Measurements from ENCODE around the gene FNIP1. TPM values are rescaled to one million over a fixed set of nuclear protein-coding genes. Genes with fewer than 3 reads are reported as not detected.

FNIP1 gene
- total and polyA plus RNA-seq, 2 donors: 7.5 to 15.9 TPM

- WGBS: 98% methylated on average over 2 of the region's 2 CpGs
- Histone ChIP-seq H3K27ac (ENCODE audit: low read depth in 1 of 2, low read length in 1 of 2) (no peak overlapping the region), H3K27me3 (ENCODE audit: control insufficient read depth in 2 of 2, insufficient read depth in 1 of 2, low read length in 1 of 2) (no peaks in the 10 kb centered on the region), H3K9me3 (ENCODE audit: control insufficient read depth in 2 of 2, insufficient read depth in 1 of 2, low read length in 1 of 2) (peaks cover 0 to 4% of the 10 kb centered on the region in 2 donors), H3K4me3 (ENCODE audit: low read length in 2 of 2) (no peak overlapping the region), H3K36me3 (ENCODE audit: control insufficient read depth in 2 of 2, insufficient read depth in 2 of 2, low read length in 1 of 2) (peaks cover 15 to 30% of the 10 kb centered on the region in 2 donors), H3K4me1 (ENCODE audit: control insufficient read depth in 2 of 2, insufficient read depth in 2 of 2, low read length in 2 of 2) (no peaks in the 10 kb centered on the region)
- no peak for DNase-seq (ENCODE audit: low read depth in 6 of 9, low spot score in 9 of 9)
Measured at GRCh38 chr5:131654309-131654708, 142.5 kb downstream of the FNIP1 start.

GRCh38 chr5:131649161-131649560 lies 147.7 kb downstream of the FNIP1 start:
- Histone ChIP-seq H3K4me3 (ENCODE audit: low read length in 2 of 2) (no peak overlapping the region), H3K27ac (ENCODE audit: low read depth in 1 of 2, low read length in 1 of 2) (no peak overlapping the region), H3K4me1 (ENCODE audit: control insufficient read depth in 2 of 2, insufficient read depth in 2 of 2, low read length in 2 of 2) (no peaks in the 10 kb centered on the region), H3K36me3 (ENCODE audit: control insufficient read depth in 2 of 2, insufficient read depth in 2 of 2, low read length in 1 of 2) (peaks cover 13 to 32% of the 10 kb centered on the region in 2 donors), H3K9me3 (ENCODE audit: control insufficient read depth in 2 of 2, insufficient read depth in 1 of 2, low read length in 1 of 2) (no peaks in the 10 kb centered on the region), H3K27me3 (ENCODE audit: control insufficient read depth in 2 of 2, insufficient read depth in 1 of 2, low read length in 1 of 2) (no peaks in the 10 kb centered on the region)
- DNase-seq (ENCODE audit: low read depth in 6 of 9, low spot score in 9 of 9): no peak
- WGBS: 98% methylated on average over 3 of the region's 3 CpGs

- DNase-seq (ENCODE audit: low read depth in 6 of 9, low spot score in 9 of 9): no peak
Measured at GRCh38 chr5:131647048-131647769, 149.6 kb downstream of the FNIP1 start.

GRCh38 chr5:131644822-131645221 lies 152.0 kb downstream of the FNIP1 start:
- Histone ChIP-seq H3K36me3 (ENCODE audit: control insufficient read depth in 2 of 2, insufficient read depth in 2 of 2, low read length in 1 of 2) (peaks cover 4 to 11% of the 10 kb centered on the region in 2 donors), H3K27ac (ENCODE audit: low read depth in 1 of 2, low read length in 1 of 2) (no peak overlapping the region), H3K9me3 (ENCODE audit: control insufficient read depth in 2 of 2, insufficient read depth in 1 of 2, low read length in 1 of 2) (no peaks in the 10 kb centered on the region), H3K27me3 (ENCODE audit: control insufficient read depth in 2 of 2, insufficient read depth in 1 of 2, low read length in 1 of 2) (no peaks in the 10 kb centered on the region), H3K4me1 (ENCODE audit: control insufficient read depth in 2 of 2, insufficient read depth in 2 of 2, low read length in 2 of 2) (peaks cover 3 to 9% of the 10 kb centered on the region in 2 donors), H3K4me3 (ENCODE audit: low read length in 2 of 2) (no peak overlapping the region)
- DNase-seq (ENCODE audit: low read depth in 6 of 9, low spot score in 9 of 9): no peak
- WGBS: 98% methylated on average over 7 of the region's 7 CpGs

More at GRCh38 chr5:131647048-131647769, 149.6 kb downstream of the FNIP1 start:
- Histone ChIP-seq H3K27ac (ENCODE audit: low read depth in 1 of 2, low read length in 1 of 2) (no peak overlapping the region), H3K9me3 (ENCODE audit: control insufficient read depth in 2 of 2, insufficient read depth in 1 of 2, low read length in 1 of 2) (no peaks in the 10 kb centered on the region), H3K4me1 (ENCODE audit: control insufficient read depth in 2 of 2, insufficient read depth in 2 of 2, low read length in 2 of 2) (no peaks in the 10 kb centered on the region), H3K36me3 (ENCODE audit: control insufficient read depth in 2 of 2, insufficient read depth in 2 of 2, low read length in 1 of 2) (peaks cover 9 to 22% of the 10 kb centered on the region in 2 donors), H3K27me3 (ENCODE audit: control insufficient read depth in 2 of 2, insufficient read depth in 1 of 2, low read length in 1 of 2) (no peaks in the 10 kb centered on the region), H3K4me3 (ENCODE audit: low read length in 2 of 2) (no peak overlapping the region)
- 83% methylated on average over 10 of the region's 10 CpGs for WGBS

GRCh38 chr5:131644370-131644769 lies 152.4 kb downstream of the FNIP1 start:
- no peaks in the 10 kb centered on the region for H3K9me3 ChIP-seq (ENCODE audit: control insufficient read depth in 2 of 2, insufficient read depth in 1 of 2, low read length in 1 of 2)
- no peaks in the 10 kb centered on the region for H3K27me3 ChIP-seq (ENCODE audit: control insufficient read depth in 2 of 2, insufficient read depth in 1 of 2, low read length in 1 of 2)
- H3K4me1 ChIP-seq (ENCODE audit: control insufficient read depth in 2 of 2, insufficient read depth in 2 of 2, low read length in 2 of 2): peaks cover 6 to 12% of the 10 kb centered on the region in 2 donors
- no peak for DNase-seq (ENCODE audit: low read depth in 6 of 9, low spot score in 9 of 9)
- H3K27ac ChIP-seq (ENCODE audit: low read depth in 1 of 2, low read length in 1 of 2): no peak overlapping the region
- WGBS: 96% methylated on average over 1 of the region's 1 CpG
- peaks cover 4 to 11% of the 10 kb centered on the region in 2 donors for H3K36me3 ChIP-seq (ENCODE audit: control insufficient read depth in 2 of 2, insufficient read depth in 2 of 2, low read length in 1 of 2)
- no peak overlapping the region for H3K4me3 ChIP-seq (ENCODE audit: low read length in 2 of 2)

- Histone ChIP-seq H3K27ac (ENCODE audit: low read depth in 1 of 2, low read length in 1 of 2) (no peak overlapping the region), H3K36me3 (ENCODE audit: control insufficient read depth in 2 of 2, insufficient read depth in 2 of 2, low read length in 1 of 2) (peaks cover 0 to 5% of the 10 kb centered on the region in 2 donors), H3K27me3 (ENCODE audit: control insufficient read depth in 2 of 2, insufficient read depth in 1 of 2, low read length in 1 of 2) (no peaks in the 10 kb centered on the region), H3K4me1 (ENCODE audit: control insufficient read depth in 2 of 2, insufficient read depth in 2 of 2, low read length in 2 of 2) (peaks cover 6 to 12% of the 10 kb centered on the region in 2 donors), H3K4me3 (ENCODE audit: low read length in 2 of 2) (no peak overlapping the region), H3K9me3 (ENCODE audit: control insufficient read depth in 2 of 2, insufficient read depth in 1 of 2, low read length in 1 of 2) (no peaks in the 10 kb centered on the region)
- 99% methylated on average over 1 of the region's 1 CpG for WGBS
- no peak for DNase-seq (ENCODE audit: low read depth in 6 of 9, low spot score in 9 of 9)
Measured at GRCh38 chr5:131641494-131641893, 155.3 kb downstream of the FNIP1 start.

- WGBS: 32% methylated on average over 5 of the region's 5 CpGs
- Histone ChIP-seq H3K36me3 (ENCODE audit: control insufficient read depth in 2 of 2, insufficient read depth in 2 of 2, low read length in 1 of 2) (no peaks in the 10 kb centered on the region), H3K27ac (ENCODE audit: low read depth in 1 of 2, low read length in 1 of 2) (peak overlapping the region; percentile 6 to 72), H3K4me1 (ENCODE audit: control insufficient read depth in 2 of 2, insufficient read depth in 2 of 2, low read length in 2 of 2) (peaks cover 6 to 18% of the 10 kb centered on the region in 2 donors), H3K27me3 (ENCODE audit: control insufficient read depth in 2 of 2, insufficient read depth in 1 of 2, low read length in 1 of 2) (no peaks in the 10 kb centered on the region), H3K9me3 (ENCODE audit: control insufficient read depth in 2 of 2, insufficient read depth in 1 of 2, low read length in 1 of 2) (no peaks in the 10 kb centered on the region), H3K4me3 (ENCODE audit: low read length in 2 of 2) (no peak overlapping the region)
- DNase-seq (ENCODE audit: low read depth in 6 of 9, low spot score in 9 of 9): peak in 1 of 9 donors; percentile 63
Measured at GRCh38 chr5:131640043-131640856, 156.6 kb downstream of the FNIP1 start.

GRCh38 chr5:131639148-131639547 lies 157.7 kb downstream of the FNIP1 start:
- H3K4me3 ChIP-seq (ENCODE audit: low read length in 2 of 2): no peak overlapping the region
- DNase-seq (ENCODE audit: low read depth in 6 of 9, low spot score in 9 of 9): no peak
- no peaks in the 10 kb centered on the region for H3K9me3 ChIP-seq (ENCODE audit: control insufficient read depth in 2 of 2, insufficient read depth in 1 of 2, low read length in 1 of 2)
- no peaks in the 10 kb centered on the region for H3K36me3 ChIP-seq (ENCODE audit: control insufficient read depth in 2 of 2, insufficient read depth in 2 of 2, low read length in 1 of 2)
- H3K27me3 ChIP-seq (ENCODE audit: control insufficient read depth in 2 of 2, insufficient read depth in 1 of 2, low read length in 1 of 2): no peaks in the 10 kb centered on the region
- H3K4me1 ChIP-seq (ENCODE audit: control insufficient read depth in 2 of 2, insufficient read depth in 2 of 2, low read length in 2 of 2): peaks cover 6 to 18% of the 10 kb centered on the region in 2 donors
- no peak overlapping the region for H3K27ac ChIP-seq (ENCODE audit: low read depth in 1 of 2, low read length in 1 of 2)

GRCh38 chr5:131637694-131638093 lies 159.1 kb downstream of the FNIP1 start:
- H3K27ac ChIP-seq (ENCODE audit: low read depth in 1 of 2, low read length in 1 of 2): no peak overlapping the region
- no peaks in the 10 kb centered on the region for H3K9me3 ChIP-seq (ENCODE audit: control insufficient read depth in 2 of 2, insufficient read depth in 1 of 2, low read length in 1 of 2)
- no peak overlapping the region for H3K4me3 ChIP-seq (ENCODE audit: low read length in 2 of 2)
- 81% methylated on average over 4 of the region's 4 CpGs for WGBS
- H3K4me1 ChIP-seq (ENCODE audit: control insufficient read depth in 2 of 2, insufficient read depth in 2 of 2, low read length in 2 of 2): peaks cover 12 to 27% of the 10 kb centered on the region in 2 donors
- no peaks in the 10 kb centered on the region for H3K36me3 ChIP-seq (ENCODE audit: control insufficient read depth in 2 of 2, insufficient read depth in 2 of 2, low read length in 1 of 2)
- DNase-seq (ENCODE audit: low read depth in 6 of 9, low spot score in 9 of 9): no peak
- no peaks in the 10 kb centered on the region for H3K27me3 ChIP-seq (ENCODE audit: control insufficient read depth in 2 of 2, insufficient read depth in 1 of 2, low read length in 1 of 2)

Data from thymus (tissue), 11 donors.